D341Med (cell line): ENCODE results near the gene SMYD1.

Experiments used
- DNase-seq: peaks from one replicate; pipeline ENCODE4 v3.0.0; 2012; ENCODE audit warnings: low spot score

Gene SMYD1

GRCh38 chr2:88090446-88091283, 23.0 kb downstream of the SMYD1 start:
- DNase-seq = no peak

GRCh38 chr2:88091943-88092342, 24.3 kb downstream of the SMYD1 start:
- DNase-seq = no peak

- DNase-seq = no peak
Measured at GRCh38 chr2:88092773-88093172, 25.1 kb downstream of the SMYD1 start.

GRCh38 chr2:88095022-88095421, 27.4 kb downstream of the SMYD1 start:
- no peak for DNase-seq

- DNase-seq = no peak
Measured at GRCh38 chr2:88096708-88097107, 29.1 kb downstream of the SMYD1 start.

- no peak for DNase-seq
Measured at GRCh38 chr2:88097192-88097591, 29.6 kb downstream of the SMYD1 start.

GRCh38 chr2:88097891-88098557, 30.4 kb downstream of the SMYD1 start:
- DNase-seq = no peak

GRCh38 chr2:88098558-88098900, 30.9 kb downstream of the SMYD1 start:
- no peak for DNase-seq

- DNase-seq = no peak
Measured at GRCh38 chr2:88099798-88100488, 32.3 kb downstream of the SMYD1 start.

- no peak for DNase-seq
Measured at GRCh38 chr2:88100489-88100858, 32.8 kb downstream of the SMYD1 start.

GRCh38 chr2:88108796-88109195, 41.2 kb downstream of the SMYD1 start:
- no peak for DNase-seq

GRCh38 chr2:88110830-88111229, 43.2 kb downstream of the SMYD1 start:
- DNase-seq = no peak

GRCh38 chr2:88113069-88113468, 45.4 kb downstream of the SMYD1 start:
- no peak for DNase-seq

GRCh38 chr2:88114889-88115288, 47.3 kb downstream of the SMYD1 start:
- DNase-seq = no peak

- no peak for DNase-seq
Measured at GRCh38 chr2:88115825-88116518, 48.3 kb downstream of the SMYD1 start.

GRCh38 chr2:88116669-88117432, 49.2 kb downstream of the SMYD1 start:
- DNase-seq = no peak

- DNase-seq = no peak
Measured at GRCh38 chr2:88117973-88118372, 50.3 kb downstream of the SMYD1 start.

- DNase-seq = no peak
Measured at GRCh38 chr2:88121678-88122077, 54.1 kb downstream of the SMYD1 start.

GRCh38 chr2:88122141-88122884, 54.7 kb downstream of the SMYD1 start:
- DNase-seq = no peak

- DNase-seq = no peak
Measured at GRCh38 chr2:88123164-88123974, 55.7 kb downstream of the SMYD1 start.
